ENCODE measurements around the gene SMARCC1.

- no peak for TF ChIP-seq CTCF (IDR thresholded peaks at IDR 0.05)
- TF ChIP-seq POLR2AphosphoS5 (IDR thresholded peaks at IDR 0.05), result no peak
These were observed 15.5 kb downstream of the SMARCC1 start for GRCh38 chr3:47766186-47766585.
